COLO829 (cell line): ENCODE data around the gene ZNF512B.
"Not testable (repeated sequence)": the region's sequence is repeated elsewhere in the genome, so short reads cannot be mapped to it uniquely, and the experiment has no call there.

ENCODE experiments used
- DNase-seq: peaks from one replicate; pipeline ENCODE4 v3.0.0; 2012; ENCODE audit warnings: low spot score

Gene ZNF512B

DNA sequence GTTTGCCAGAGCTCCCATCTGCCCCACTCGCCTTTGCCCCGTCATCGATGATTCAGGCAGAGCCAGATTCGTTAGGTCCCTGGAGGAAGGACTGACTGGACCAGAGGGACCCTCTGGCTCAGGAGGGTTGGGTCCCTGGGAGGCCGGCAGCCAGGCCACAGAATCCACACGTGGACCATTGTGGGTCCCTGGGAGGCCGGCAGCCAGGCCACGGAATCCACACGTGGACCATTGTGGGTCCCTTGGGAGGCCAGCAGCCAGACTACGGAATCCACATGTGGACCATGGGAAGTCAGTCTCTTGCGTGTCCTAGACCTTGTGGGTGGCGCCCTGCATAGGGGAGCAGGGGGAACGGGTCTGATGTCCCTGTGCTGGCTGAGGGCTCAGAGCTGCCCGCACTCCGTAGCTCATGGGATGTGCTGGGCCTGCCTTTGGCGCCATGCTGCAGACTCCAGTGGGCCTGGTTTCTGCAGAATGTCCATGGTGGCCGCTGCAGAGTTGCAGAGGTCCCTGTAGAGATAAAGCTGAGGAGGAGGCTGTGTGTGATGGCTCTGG lies 37.0 kb downstream of the ZNF512B start:
- no peak for DNase-seq

DNA sequence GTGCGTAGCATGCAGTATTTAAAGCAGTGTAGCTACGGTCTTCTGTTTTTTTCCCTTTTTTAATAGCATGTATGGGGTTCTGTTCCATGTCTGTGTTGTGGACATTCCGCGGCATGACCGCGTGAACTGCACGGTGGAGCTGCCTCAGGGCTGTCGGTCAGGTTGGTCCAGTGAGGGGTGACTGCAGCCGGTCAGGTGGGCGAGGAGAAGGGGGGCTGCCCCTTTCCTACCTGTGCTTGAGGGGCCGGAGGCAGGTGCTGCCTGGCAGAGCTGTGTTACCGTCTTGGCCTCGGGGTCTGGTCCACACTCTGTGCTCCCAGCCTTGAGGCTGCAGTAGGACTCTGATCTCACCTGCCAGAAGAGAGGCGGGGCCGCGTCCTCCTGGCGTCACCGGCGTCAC lies 38.0 kb downstream of the ZNF512B start:
- DNase-seq: no peak

DNA sequence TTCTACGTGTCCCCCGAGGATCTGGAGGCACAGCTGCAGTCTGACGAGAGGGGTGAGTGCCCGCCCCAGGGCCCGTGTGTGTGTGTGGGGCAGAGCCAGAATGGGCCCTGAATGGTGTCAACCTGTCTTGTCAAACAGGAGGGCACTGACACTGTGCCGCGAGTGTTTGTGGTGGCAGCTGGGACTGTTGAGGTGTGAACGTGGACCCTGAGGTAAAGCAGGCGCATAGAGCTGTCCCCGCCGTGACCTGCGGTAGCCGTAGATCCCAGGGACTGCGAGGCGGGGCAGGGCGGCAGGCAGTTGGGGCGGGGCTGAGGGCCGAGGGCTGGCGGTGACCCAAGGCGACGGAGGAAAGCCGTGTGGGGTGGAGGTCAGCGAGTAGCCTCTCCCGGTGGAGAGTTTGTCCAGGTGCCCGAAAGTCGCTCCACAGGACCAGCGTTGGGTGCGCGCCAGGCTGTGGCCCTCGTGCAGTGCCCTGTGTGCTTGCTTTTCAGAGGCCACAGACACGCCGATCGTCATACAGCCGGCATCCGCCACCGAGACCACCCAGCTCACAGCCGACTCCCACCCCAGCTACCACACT lies 38.7 kb downstream of the ZNF512B start:
- no peak for DNase-seq

DNA sequence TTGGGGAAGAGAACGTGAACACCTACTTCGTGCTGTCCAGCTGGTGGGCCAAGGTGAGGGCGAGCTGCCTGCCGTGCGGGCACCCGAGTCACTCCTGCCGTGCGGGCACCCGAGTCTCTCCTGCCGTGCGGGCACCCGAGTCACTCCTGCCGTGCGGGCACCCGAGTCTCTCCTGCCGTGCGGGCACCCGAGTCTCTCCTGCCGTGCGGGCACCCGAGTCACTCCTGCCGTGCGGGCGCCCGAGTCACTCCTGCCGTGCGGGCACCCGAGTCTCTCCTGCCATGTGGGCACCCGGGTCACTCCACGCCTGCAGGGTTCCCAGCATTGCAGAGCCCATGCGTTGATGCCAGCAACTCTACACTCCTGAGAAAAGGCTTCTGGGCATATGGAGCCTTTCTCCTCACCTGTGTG lies 40.3 kb downstream of the ZNF512B start:
- DNase-seq: not testable (repeated sequence)

DNA sequence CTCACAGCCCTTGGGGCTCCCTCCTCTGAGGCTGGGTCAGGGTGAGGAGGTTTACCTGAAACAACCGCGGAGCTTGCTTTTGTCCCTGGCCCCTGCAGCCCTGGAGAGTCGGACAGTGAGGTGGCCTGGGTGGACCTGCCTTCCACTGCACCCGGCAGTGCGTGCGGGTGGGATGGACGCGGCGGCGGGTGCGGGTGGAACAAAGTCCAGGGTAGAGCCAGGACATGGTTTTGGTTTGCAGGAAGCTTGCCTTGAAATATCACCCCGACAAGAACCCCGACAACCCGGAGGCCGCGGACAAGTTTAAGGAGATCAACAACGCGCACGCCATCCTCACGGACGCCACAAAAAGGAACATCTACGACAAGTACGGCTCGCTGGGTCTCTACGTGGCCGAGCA lies 40.7 kb downstream of the ZNF512B start:
- no peak for DNase-seq

DNA sequence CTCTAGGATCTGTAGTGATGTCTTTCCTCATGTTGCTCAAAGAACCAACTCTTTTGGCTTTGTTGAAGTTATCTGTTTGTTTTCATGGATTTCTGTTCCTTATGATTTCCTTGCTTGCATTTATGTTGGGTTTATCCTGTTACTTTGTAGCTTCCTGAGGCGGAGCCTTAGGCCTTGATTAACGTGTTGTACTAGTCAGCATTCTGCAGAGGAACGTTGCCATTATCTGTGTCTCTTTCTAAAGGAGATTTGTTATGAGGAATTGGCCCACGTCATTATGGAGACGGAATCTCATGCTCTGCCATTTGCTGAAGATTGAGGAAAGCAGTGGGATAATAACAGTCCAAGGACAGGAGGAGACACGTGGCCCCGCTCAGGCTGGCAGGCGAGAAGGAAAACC lies 43.4 kb downstream of the ZNF512B start:
- no peak for DNase-seq

DNA sequence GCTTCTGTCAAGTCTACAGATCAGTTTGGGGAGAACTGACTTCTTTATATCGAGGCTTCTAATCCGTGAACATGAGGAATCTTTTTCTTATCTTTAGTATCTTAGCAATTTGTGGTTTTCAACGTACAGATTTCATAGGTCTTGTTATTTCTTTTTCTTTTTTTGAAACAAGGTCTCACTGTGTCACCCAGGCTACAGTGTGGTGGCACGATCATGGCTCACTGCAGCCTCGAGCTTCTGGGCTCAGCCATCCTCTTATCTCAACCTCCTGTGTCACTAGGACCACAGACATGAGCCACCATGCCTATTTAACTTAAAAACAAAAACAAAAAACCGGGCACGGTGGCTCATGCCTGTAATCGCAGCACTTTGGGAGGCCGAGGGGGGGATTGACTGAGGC lies 45.5 kb downstream of the ZNF512B start:
- no peak for DNase-seq

DNA sequence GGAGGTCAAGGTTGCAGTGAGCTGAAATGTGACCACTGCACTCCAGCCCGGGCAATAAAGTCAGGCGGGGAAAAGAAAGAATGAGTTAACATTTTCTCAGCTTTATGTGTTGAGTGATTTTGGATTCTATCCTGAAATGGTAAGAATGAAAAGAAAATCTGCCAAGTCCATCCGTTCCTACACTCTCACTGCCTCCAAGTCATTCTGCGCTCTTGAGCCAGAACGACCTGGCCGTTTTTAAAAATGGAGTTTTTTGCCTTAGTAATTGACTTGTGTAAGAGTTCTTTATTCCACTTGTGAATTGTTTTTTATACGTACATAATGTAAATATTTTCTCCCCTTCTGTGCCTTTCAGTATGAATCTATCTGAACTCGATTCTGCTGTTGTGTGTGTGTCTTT lies 46.1 kb downstream of the ZNF512B start:
- no peak for DNase-seq

DNA sequence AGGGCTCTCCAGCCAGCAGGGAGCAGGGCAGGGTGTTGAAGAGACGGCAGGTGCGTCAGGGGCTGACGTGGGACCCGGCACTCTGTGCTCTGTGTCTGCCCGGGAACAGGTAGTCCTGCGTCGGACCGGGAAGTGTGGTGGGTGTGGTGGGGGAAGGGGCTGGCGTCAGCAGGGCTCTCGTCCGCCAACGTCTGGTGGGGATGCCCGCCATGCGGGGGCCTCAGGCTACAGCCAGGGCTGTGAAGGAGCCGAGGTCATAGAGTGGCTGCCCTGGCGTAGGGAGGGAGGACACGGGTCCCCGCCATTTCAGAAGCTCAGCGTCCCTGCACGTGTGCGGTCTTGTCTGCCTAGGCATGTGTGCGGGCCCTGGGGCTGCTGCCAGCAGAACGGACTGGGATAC lies 49.5 kb downstream of the ZNF512B start:
- DNase-seq: no peak

DNA sequence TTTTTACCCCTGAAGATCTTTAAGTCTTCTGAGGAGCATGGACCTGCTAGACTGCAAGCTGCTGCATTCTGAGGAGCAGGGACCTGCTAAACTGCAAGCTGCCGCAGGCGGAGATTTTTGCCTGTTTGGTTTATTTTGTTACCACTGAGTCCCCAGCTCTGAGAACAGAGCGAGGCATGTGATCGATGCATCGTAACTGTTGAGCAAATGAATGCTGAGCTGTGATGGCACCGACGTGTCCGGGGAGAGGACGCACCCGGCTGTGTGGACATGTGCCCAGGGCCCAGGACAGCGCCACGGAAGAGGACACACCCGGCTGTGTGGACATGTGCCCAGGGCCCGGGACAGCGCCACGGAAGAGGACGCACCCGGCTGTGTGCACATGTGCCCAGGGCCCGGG lies 50.6 kb downstream of the ZNF512B start:
- no peak for DNase-seq

DNA sequence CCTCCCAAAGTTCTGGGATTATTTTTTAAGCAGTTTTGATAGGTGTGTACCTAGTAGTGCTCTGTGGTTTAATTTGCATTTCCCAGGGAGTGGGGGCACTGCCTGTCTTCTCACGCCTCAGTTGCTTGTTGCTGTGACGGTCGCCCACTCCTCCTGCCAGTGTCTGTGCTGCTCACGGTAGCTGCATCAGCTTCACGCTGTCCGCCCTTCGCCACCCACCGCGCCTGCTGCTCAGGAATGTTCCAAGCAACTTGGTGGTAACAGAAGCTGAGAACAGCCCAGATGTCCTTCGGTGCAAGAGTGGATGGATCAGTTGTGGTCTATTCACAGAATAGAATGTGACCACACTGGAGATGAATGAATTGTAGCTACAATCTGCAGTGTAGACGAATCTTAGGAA lies 51.9 kb downstream of the ZNF512B start:
- no peak for DNase-seq

DNA sequence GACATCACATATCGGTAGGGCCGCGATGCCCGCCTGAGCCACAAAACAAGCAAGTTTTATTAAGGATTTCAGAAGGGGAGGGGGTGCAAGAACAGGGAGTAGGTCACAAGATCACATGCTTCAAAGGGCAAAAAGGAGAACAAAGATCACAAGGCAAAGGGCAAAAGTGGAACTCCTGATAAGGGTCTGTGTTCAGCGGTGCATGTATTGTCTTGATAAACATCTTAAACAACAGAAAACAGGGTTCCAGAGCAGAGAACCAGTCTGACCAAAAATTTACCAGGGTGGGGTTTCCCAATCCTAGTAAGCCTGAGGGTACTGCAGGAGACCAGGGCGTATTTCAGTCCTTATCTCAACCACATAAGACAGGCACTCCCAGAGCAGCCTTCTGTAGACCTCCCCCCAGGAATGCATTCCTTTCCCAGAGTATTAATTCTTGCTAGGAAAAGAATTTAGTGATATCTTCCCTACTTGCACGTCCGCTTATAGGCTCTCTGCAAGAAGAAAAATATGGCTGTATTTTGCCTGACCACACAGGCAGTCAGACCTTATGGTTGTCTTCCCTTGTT lies 53.3 kb downstream of the ZNF512B start:
- not testable (repeated sequence) for DNase-seq

DNA sequence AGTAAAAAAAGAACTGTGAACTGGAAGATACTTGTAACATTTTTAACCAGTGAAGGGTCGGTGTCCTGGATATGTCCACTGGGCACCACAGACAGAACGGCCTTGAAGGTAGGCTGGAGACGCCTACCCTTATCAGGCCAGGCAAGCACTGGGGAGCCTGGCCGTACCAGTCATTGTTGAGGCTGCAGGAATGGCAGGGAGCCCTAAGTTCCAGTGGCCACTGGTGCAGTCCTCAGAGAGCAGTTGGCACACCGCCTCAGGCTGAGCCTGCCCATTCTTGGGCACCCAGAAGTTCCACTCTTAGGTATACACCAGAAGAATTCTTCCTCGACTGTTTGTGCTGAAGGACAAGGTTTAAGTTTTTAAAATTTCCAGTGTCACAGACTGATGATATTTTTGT lies 54.3 kb downstream of the ZNF512B start:
- DNase-seq: no peak

DNA sequence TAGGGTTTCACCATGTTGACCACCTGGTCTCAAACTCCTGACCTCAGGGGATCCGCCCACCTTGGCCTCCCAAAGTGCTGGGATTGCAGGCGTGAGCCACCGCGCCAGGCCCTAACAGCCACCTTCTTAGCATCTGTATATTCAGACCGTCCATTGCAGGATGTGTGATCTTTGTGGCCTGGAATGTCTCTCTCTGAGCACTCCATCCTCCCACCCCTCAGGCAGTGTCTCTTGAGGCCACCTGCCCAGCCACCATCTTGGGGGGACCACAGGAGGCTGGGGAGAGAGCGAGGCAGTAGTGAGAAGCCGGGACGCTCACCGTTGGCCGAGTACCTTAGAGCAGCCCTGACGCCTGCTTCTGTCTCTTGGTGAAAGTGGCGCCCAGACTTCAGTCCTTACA lies 56.0 kb downstream of the ZNF512B start:
- DNase-seq: no peak

DNA sequence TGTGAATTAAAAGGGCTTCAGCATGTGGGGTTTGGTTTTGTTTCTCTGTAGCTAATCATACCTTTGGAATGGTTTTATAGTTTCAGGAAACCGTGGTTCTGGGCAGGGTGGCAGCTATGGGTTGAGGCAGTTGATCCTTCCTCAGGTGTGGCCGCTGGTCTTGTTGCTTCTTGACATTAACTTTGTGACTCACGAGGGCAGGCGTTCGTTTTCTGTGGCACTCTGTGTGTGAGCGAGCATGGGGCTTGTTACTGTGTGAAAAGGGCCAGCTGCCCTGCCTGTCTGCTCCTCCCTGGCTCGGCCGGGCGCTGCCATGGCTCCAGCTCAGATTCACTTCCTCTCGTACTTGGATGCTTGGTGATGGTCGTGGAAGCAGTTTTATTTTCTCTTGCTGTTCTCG lies 58.6 kb downstream of the ZNF512B start:
- no peak for DNase-seq

DNA sequence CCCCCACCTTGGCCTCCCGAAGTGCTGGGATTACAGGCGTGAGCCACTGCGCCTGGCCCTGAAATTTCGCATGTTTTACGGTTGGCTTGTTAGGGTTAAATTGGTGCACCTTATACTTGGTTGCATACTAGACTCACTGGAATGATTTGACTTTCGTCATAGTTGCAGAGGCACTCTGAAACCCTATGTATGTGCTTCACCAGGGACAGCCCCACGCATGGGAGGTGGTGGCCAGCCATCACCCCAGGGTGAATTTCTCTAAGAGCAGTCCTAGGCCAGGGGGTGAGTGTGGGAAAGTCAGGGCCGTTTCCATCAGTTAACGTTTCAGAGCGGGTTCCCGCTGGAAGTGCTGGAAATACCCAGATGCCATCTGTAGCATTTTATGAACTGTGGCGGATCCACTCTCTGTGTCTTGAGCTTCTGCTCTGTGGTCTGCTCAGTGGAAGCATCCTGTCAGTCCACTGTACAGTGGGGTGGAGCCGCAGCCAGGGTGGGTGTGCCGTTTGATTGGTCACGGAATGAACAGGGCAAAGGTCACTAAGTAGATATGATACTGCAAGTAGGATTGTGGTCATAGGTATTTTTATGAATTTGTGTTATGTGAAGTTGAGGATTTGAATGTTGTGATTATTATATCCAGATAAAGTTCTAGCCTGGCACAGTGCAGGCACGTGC lies 61.6 kb downstream of the ZNF512B start:
- no peak for DNase-seq
